ENCODE measurements around the gene CDCP2.

The CDCP2 gene

DNA sequence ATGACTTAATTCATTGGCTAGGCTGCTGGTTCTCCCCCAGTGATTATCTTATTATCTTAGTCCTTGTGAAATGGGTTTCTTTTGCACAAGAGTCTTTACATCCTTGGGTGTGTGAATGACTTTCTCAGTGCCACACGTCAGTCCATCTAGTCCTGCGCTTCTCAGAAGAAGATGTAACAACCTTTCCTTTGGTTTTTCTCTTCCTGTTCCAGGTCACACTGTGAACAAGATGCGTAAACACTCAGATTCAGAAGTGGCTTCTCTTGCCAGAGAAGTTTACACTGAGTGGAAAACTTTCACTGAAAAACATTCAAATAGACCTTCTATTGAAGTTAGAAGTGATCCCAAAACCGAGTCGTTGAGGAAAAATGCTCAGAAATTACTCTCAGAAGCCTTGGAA is 64.4 kb downstream of the CDCP2 start:
- Mint-ChIP-seq H3K9me3 (no peaks in the 10 kb centered on the region), H3K27ac (no peak overlapping the region), H3K27me3 (no peaks in the 10 kb centered on the region), H3K4me1 (peaks cover 0 to 5% of the 10 kb centered on the region in 2 donors), H3K4me3 (no peak overlapping the region), H3K36me3 (peaks cover 8 to 9% of the 10 kb centered on the region in 2 donors)
- ATAC-seq (replicated peaks) (no peak), DNase-seq (no peak)

DNA sequence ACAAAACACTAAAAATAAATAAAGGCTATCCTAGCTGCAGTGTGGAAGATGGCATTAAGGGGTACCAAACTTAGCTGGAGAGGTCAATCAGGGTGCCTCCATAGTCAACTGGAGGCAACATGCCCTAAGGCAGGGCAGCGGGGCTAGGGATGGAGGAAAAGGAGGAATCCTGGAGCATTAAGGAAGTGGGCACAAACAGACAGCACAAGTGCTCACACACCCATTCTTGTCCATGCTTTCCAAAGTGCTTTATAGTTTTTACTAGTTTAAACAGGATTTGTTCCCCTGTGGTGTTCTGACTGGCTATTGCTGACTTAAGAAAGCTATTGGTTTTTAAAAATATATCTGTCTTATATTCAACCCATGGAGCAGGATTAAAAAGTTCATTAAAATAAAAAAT is 66.0 kb downstream of the CDCP2 start:
- Mint-ChIP-seq H3K27ac (no peak overlapping the region), H3K36me3 (peaks cover 3 to 7% of the 10 kb centered on the region in 2 donors), H3K4me1 (peaks cover 2 to 6% of the 10 kb centered on the region in 2 donors), H3K4me3 (no peak overlapping the region), H3K9me3 (no peaks in the 10 kb centered on the region), H3K27me3 (no peaks in the 10 kb centered on the region)
- ATAC-seq (replicated peaks) (no peak), DNase-seq (no peak)

DNA sequence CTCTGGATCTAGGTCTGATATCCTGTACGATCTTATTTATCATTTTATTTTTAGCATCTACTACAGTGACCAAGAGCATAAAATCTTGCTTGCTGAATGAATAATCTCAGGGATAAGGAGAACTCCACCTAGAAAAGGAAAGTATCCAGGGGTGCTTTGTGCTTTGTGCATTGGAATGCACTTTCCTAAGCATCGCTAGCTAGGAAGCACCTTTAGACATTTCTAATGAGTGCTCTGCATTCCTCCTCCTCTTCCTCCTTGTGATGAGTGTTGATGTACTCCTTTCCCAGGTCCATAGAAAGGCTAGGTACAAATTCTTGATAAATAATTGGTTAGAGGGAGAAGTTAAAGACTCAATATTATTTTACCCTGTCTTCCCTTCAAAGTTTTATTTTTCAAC is 68.0 kb downstream of the CDCP2 start:
- Mint-ChIP-seq H3K4me3 (no peak overlapping the region), H3K9me3 (no peaks in the 10 kb centered on the region), H3K27ac (no peak overlapping the region), H3K27me3 (no peaks in the 10 kb centered on the region), H3K4me1 (peaks cover 4 to 11% of the 10 kb centered on the region in 2 donors), H3K36me3 (peaks cover 3 to 5% of the 10 kb centered on the region in 2 donors)
- ATAC-seq (replicated peaks) (no peak), DNase-seq (no peak)
